HG03442 (cell line): ENCODE results near the gene DAP.
"Not testable (repeated sequence)": the region's sequence is repeated elsewhere in the genome, so short reads cannot be mapped to it uniquely, and the experiment has no call there.

Source experiments
- ATAC-seq: cut with Tn5 transposase; IDR thresholded peaks from one replicate; pipeline ENCODE4 v1.9.1; 2021; ENCODE audit warnings: mild to moderate bottlenecking, moderate library complexity; ENCODE audit not compliant: unreplicated experiment

DAP gene

DNA sequence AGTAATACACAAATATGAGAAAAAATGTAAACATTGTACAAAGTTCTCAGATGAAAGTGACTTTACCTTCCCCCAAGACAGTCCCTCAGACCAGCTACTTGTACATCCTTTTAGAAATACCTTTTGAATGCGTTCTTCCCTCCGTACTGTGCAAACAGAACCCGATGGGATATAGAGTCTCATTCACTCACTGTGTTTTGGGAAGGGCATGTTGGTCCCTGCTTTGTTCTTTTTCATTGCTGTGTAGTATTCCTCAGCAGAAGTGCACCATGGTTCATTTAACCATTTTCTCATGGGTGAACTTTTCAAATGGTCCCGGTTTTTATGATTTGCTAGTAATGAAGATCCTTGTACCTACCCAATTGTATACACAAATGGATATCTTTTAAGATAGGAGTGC lies 102.8 kb downstream of the DAP start:
- ATAC-seq, result no peak

- no peak for ATAC-seq
Observed at GRCh38 chr5:10655972-10656830, 104.8 kb downstream of the DAP start.

GRCh38 chr5:10655161-10655971 lies 105.7 kb downstream of the DAP start:
- no peak for ATAC-seq

GRCh38 chr5:10654566-10654965 lies 106.5 kb downstream of the DAP start:
- ATAC-seq, result no peak

DNA sequence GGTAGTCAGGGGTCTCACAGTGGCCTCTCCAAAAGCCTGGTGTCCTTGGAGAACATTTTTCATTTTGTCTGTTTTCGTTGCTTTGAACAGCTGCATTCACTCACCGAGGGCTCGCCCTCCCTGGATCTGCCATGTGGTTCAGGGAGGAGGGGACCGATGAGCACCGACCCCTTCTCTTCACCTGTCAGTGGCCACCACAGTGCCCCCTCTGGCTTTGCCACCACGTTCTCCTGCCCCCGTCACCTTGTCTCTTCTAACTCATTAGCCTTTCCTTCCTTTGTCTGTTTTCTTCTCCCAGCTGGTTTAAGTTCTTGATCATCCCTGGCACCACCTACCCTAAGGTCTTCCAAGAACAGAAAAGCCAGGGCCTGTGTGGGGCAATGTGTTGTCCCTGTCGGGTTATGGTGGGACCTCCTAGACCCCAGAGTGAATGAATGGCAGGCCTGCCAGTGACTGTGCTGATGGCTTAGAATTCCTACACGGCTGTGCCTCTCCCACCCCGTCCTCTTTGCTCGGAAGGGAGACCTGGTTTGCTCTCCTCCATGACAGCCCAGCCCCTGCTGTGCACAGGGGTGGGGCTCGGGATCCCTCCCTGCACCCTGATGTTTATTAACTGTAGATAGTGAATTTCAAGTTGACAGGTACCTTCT lies 107.2 kb downstream of the DAP start:
- no peak for ATAC-seq

DNA sequence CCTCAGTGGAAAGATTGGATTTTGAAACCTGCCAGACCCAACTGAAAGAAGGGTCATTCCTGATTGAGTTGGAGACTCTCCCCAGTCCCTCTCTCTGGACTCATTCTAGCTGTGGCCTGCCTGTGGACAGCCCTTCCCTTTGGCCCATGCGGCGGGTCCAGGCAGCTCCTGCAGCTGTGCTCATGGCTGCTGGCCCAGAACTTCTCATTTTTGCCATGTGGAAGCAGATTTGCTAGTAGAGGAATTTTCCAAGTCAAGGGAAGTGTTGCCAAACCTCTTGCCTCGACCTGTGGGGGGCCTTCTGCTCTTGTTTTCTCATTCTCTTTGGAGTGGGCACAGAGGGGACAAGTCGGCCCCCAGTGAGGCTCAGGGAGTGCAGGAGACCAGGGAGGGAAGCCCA lies 108.0 kb downstream of the DAP start:
- ATAC-seq, result no peak

DNA sequence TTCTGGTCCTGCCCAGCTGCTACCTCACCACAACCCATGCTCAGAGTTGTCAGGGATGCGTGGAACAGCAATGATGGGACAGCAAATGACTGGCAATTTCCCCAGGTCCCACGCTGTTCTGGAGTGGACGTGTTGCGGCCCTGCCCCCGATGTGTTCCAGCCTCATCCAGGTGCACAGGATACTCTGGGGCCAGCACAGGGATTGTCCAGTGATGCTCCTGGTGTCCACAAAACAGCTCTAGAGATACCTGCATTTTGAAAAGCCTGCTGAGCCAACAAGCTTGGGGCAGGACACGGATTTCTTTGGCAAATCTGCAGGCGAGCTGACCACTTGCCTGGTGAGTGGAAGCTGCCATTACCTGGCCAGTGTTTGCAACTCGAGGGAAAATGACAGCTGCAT lies 108.4 kb downstream of the DAP start:
- no peak for ATAC-seq

DNA sequence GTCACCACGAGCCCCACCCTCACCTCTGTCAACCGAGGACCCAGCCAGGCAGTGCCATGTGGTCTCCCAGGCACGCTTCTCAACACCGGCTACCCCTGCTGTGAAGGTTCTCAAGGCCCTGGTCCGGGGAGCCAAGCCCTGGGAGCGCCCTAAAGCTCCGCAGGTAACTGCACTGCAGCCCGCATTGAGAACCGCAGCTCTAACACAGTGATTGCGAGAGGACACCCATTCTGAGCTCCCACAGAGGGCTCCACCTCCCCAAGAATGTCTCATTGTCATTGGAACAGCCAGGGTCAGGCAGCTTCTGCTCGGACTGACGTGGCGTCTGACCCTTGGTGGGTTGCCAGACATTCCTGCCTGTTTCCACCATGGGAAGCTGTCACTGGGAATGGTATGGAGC lies 108.9 kb downstream of the DAP start:
- ATAC-seq, result no peak

GRCh38 chr5:10649666-10650380 lies 111.2 kb downstream of the DAP start:
- ATAC-seq, result no peak

GRCh38 chr5:10648806-10649665 lies 112.0 kb downstream of the DAP start:
- ATAC-seq, result no peak

- ATAC-seq, result no peak
Observed at GRCh38 chr5:10647640-10648039, 113.4 kb downstream of the DAP start.

- no peak for ATAC-seq
Observed at GRCh38 chr5:10645671-10646070, 115.4 kb downstream of the DAP start.

DNA sequence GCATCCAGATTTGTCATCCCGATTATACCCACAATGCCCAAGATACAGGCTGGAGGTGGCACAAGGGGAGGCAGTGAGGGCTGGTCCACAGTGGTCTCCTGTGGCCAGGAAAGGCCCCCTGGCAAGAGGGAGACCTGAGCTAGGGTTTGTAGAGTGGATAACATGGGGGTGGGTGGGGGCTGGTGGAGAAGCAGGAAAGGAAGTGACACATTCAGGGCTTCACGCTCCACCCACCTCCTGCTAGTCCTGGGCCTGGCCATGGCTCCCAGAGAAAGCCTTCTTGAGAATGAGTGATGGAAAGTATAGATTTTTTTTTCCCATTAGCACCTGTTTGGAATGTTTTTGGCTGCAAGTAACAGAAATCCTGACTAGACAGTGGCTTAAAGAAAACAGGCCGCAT lies 115.9 kb downstream of the DAP start:
- ATAC-seq, result peak; percentile 46

DNA sequence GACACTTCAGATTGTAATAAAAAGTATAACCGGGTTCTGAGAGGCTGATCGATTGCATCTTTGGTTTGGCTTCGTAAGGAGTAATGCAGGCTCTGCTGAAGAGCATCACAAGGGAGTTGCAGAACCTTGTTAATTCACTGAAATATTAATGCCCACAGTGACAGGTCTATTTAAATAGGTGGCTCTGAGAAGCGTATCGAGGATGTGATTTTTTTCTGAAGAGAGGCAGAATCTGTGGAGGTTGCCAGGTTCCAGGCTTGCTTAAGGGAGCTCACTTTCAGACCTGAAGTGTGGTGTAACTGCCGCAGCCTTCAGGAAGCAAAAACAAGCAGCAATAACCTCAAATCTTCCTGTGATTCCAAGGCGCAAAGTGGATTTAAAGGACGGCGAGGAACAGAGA lies 116.8 kb downstream of the DAP start:
- ATAC-seq, result no peak

GRCh38 chr5:10642367-10642766 lies 118.7 kb downstream of the DAP start:
- no peak for ATAC-seq

- ATAC-seq, result no peak
Observed at GRCh38 chr5:10639846-10640368, 121.1 kb downstream of the DAP start.

- not testable (repeated sequence) for ATAC-seq
Observed at GRCh38 chr5:10638723-10639122, 122.3 kb downstream of the DAP start.

GRCh38 chr5:10637944-10638343 lies 123.1 kb downstream of the DAP start:
- no peak for ATAC-seq

- ATAC-seq, result no peak
Observed at GRCh38 chr5:10636363-10637142, 124.5 kb downstream of the DAP start.
